GM12878 (cell line): ENCODE measurements around the gene MYO10. TPM values are rescaled to one million over a fixed set of nuclear protein-coding genes. Genes with fewer than 3 reads are reported as not detected.

Experiments
- ATAC-seq: fragments of 200-7000 bp; cut with Tn5 transposase; 3 replicates; pipeline ENCODE4 v1.9.1; 2020; ENCODE audit warnings: mild to moderate bottlenecking, moderate library complexity
- Bru-seq: library from RNA; stranded (reverse); fragments of 400-500 nt; gene quantifications from one replicate; lab custom pipeline; 2021; lab: Mats Ljungman, UMichigan
- BruChase-seq, 2 experiments: library from RNA; stranded (reverse); fragments of 400-500 nt; gene quantifications; one replicate each; lab custom pipeline; 2021; lab: Mats Ljungman, UMichigan
- BruUV-seq: library from RNA; stranded (reverse); fragments of 400-500 nt; replicated peaks from 2 replicates; lab custom pipeline; 2021; lab: Mats Ljungman, UMichigan
- CTCF ChIA-PET: fragments of 300-600 bp; sonication (Branson Sonifier 250); formaldehyde crosslinking; extraction: SDS; loops from one replicate; lab custom pipeline; 2021; ENCODE audit warnings: inconsistent platforms; lab: Yijun Ruan, JAX
- POLR2A ChIA-PET: fragments of 350-600 bp; formaldehyde crosslinking; extraction: SDS; loops from one replicate; lab custom pipeline; 2021; ENCODE audit warnings: inconsistent platforms; lab: Charles Lee
- RAD21 ChIA-PET: fragments of 300-600 bp; sonication (Branson Sonifier 250); formaldehyde crosslinking; loops from one replicate; lab custom pipeline; 2023; ENCODE audit warnings: antibody characterized with exemption; ENCODE audit not compliant: unreplicated experiment; lab: Charles Lee
- SMC1A ChIA-PET: fragments of 300-600 bp; sonication (Branson Sonifier 250); formaldehyde crosslinking; loops from one replicate; lab custom pipeline; 2023; ENCODE audit not compliant: unreplicated experiment, uncharacterized antibody; lab: Charles Lee
- DNase-seq: peaks from one replicate; pipeline ENCODE4 v3.0.0-alpha.2; 2011; ENCODE audit warnings: low read depth, low spot score
- FAIRE-seq: peaks from 3 replicates; lab custom pipeline; 2011; peaks lifted over from hg19 to GRCh38; lab: Jason Lieb, UNC
- H2AFZ ChIP-seq: 2 replicates; pipeline ENCODE4 v1.6.0; 2011; ENCODE audit warnings: low read depth, low read length, control low read depth; ENCODE audit not compliant: control insufficient read depth
- H3K27ac ChIP-seq: 2 replicates; pipeline ENCODE4 v1.5.1; 2011; ENCODE audit warnings: control low read depth; ENCODE audit not compliant: control insufficient read depth, insufficient read depth
- H3K27me3 ChIP-seq, 2 experiments: replicated peaks in 1 of 2; 2 replicates each; pipeline versions ENCODE4 v1.6.0 to v1.6.1; 2011; ENCODE audit warnings: low read length in 1 of 2; ENCODE audit not compliant: control insufficient read depth in 2 of 2, insufficient read depth in 2 of 2
- H3K36me3 ChIP-seq, 2 experiments: 2 replicates each; pipeline ENCODE4 v1.5.1; 2011; ENCODE audit warnings: low read length in 1 of 2; ENCODE audit not compliant: control insufficient read depth in 2 of 2, insufficient read depth in 2 of 2
- H3K4me1 ChIP-seq: 2 replicates; pipeline ENCODE4 v1.6.1; 2011; ENCODE audit warnings: mild to moderate bottlenecking, low read length, moderate library complexity, mixed read lengths; ENCODE audit not compliant: control insufficient read depth, insufficient read depth
- H3K4me2 ChIP-seq: 2 replicates; pipeline ENCODE4 v1.6.0; 2011; ENCODE audit warnings: control low read depth; ENCODE audit not compliant: control insufficient read depth, insufficient read depth
- H3K4me3 ChIP-seq: fragments of 200-600 bp; sonication (generic); 2 replicates; pipeline ENCODE4 v1.5.1; 2016
- H3K79me2 ChIP-seq: 2 replicates; pipeline ENCODE4 v1.6.0; 2011; ENCODE audit warnings: low read length; ENCODE audit not compliant: control insufficient read depth, insufficient read depth
- H3K9ac ChIP-seq: 2 replicates; pipeline ENCODE4 v1.8.0; 2011; ENCODE audit warnings: low read length, control low read depth, mixed read lengths; ENCODE audit not compliant: control insufficient read depth, insufficient read depth
- H3K9me3 ChIP-seq: replicated peaks from 3 replicates; pipeline ENCODE4 v1.5.1; 2011; ENCODE audit warnings: mild to moderate bottlenecking, low read length; ENCODE audit not compliant: control insufficient read depth, insufficient read depth
- H4K20me1 ChIP-seq: 2 replicates; pipeline ENCODE4 v1.6.0; 2011; ENCODE audit not compliant: control insufficient read depth, insufficient read depth
- BCL11A ChIP-seq: IDR thresholded peaks from 2 replicates; pipeline ENCODE4 v1.6.1; 2011; ENCODE audit warnings: low read depth, low read length
- FOS ChIP-seq: IDR thresholded peaks from 3 replicates; pipeline ENCODE4 v1.6.1; 2011; ENCODE audit warnings: borderline replicate concordance; ENCODE audit not compliant: insufficient read length; ENCODE audit errors: extremely low read depth
- KAT2A ChIP-seq: conservative IDR thresholded peaks from 2 replicates; pipeline ENCODE4 v1.6.1; 2011; ENCODE audit warnings: low read depth, low read length; ENCODE audit not compliant: control insufficient read depth
- MEF2B ChIP-seq: fragments of 450-650 bp; IDR thresholded peaks from 2 replicates; pipeline ENCODE4 v1.6.1; 2018; ENCODE audit warnings: mild to moderate bottlenecking, moderate library complexity; ENCODE audit not compliant: partially characterized antibody, poor library complexity, severe bottlenecking
- PML ChIP-seq: IDR thresholded peaks from 2 replicates; pipeline ENCODE4 v1.6.1; 2012; ENCODE audit warnings: low read length, inconsistent platforms
- POU2F2 ChIP-seq: IDR thresholded peaks from 3 replicates; pipeline ENCODE4 v1.6.1; 2011; ENCODE audit warnings: low read depth, mild to moderate bottlenecking, low read length, borderline replicate concordance
- YBX1 ChIP-seq: fragments of 450-650 bp; IDR thresholded peaks from 2 replicates; pipeline ENCODE4 v1.6.1; 2016; ENCODE audit warnings: antibody characterized with exemption
- WGBS: methylation state at CpG from one replicate; pipeline ENCODE4 v1.1.6; 2016; ENCODE audit warnings: low lambda C conversion rate; ENCODE audit not compliant: insufficient replicate concordance, insufficient coverage; ENCODE audit errors: missing lambda C conversion rate; 5-methylcytosine and 5-hydroxymethylcytosine counted together
- in situ Hi-C: fragments of 300-500 bp; cut with MboI; formaldehyde crosslinking; loops from 9 replicates; pipeline ENCODE4 v1.14.3; 2018; ENCODE audit warnings: mixed read lengths
- intact Hi-C: fragments of 100-400 bp; cut with micrococcal nuclease; formaldehyde crosslinking; loops from one replicate; pipeline ENCODE4 v1.14.2; 2022; ENCODE audit not compliant: unreplicated experiment
- long read RNA-seq, 2 experiments: library from polyadenylated mRNA; unstranded; transcript quantifications; one replicate each; pipeline ENCODE4 v2.0.0, GENCODE V29; 2019 to 2020
- polyA minus RNA-seq, 3 experiments: library from RNA; depleted of rRNA, polyadenylated mRNA; stranded (reverse); fragments of >200 nt; gene quantifications; 2 replicates each; pipeline ENCODE4 v1.2.3, GENCODE V29; 2011
- polyA plus RNA-seq, 11 experiments: library from polyadenylated mRNA; depleted of rRNA in 4 of 11; unstranded in 6 of 11; stranded (reverse) in 5 of 11; fragments of >200 nt; fragmentation: Nextera tagmentation in 4 of 11; fragmentation: Illumina TruSeq in 1 of 11; extraction: Ambion mirVana in 4 of 11; extraction: Trizol in 1 of 11; gene quantifications; 1 replicate in 1 of 11; 2 replicates in 10 of 11; pipeline versions ENCODE4 v1.2.1 to v1.2.3, GENCODE V29; 2011 to 2016; ENCODE audit warnings: inconsistent platforms in 2 of 11, missing spikeins in 2 of 11, low read depth in 1 of 11
- total RNA-seq, 4 experiments: library from RNA; depleted of rRNA in 3 of 4; stranded (reverse); fragments of >200 nt in 3 of 4; fragmentation: Illumina TruSeq in 1 of 4; extraction: Trizol in 1 of 4; gene quantifications; 2 replicates each; pipeline versions ENCODE4 v1.2.1 to v1.2.3, GENCODE V29; 2013 to 2021
- TF ChIP-seq, protein P1 (sequence below): fragments of 450-650 bp; IDR thresholded peaks from 2 replicates; pipeline ENCODE4 v1.6.1; 2018; ENCODE audit warnings: borderline replicate concordance, mild to moderate bottlenecking; ENCODE audit not compliant: partially characterized antibody

The MYO10 gene
- 0.10 and 0.69 TPM in 2 replicates for total RNA-seq (2013; cell fraction: nucleolus; rRNA removed)
- total RNA-seq (2014; rRNA removed) (0.11 and 0.17 TPM in 2 replicates), total RNA-seq (2014; rRNA removed; fragmentation: Illumina TruSeq; extraction: Trizol) (0.09 and 0.18 TPM in 2 replicates), total RNA-seq (2021) (0.58 and 0.77 TPM in 2 replicates), polyA plus RNA-seq (2011; rRNA removed) (0.26 and 0.66 TPM in 2 replicates), polyA plus RNA-seq (2014; fragmentation: Illumina TruSeq; extraction: Trizol) (0.14 and 0.16 TPM in 2 replicates), polyA plus RNA-seq (2014; fragmentation: Nextera tagmentation; extraction: Ambion mirVana) (under 1 TPM; 0.02 to 0.11 TPM), polyA plus RNA-seq (2014; rRNA removed) (0.03 and 0.22 TPM in 2 replicates), polyA plus RNA-seq (2016; fragmentation: Nextera tagmentation; extraction: Ambion mirVana) (under 1 TPM; 0.26 to 0.36 TPM), polyA minus RNA-seq (2011; rRNA and poly(A)+ RNA removed) (0.52 and 2.1 TPM in 2 replicates), Bru-seq, nascent RNA (percentile 33 among the genes with signal in this experiment), BruChase-seq, experiment 1, labeled RNA remaining after a 6-hour chase (percentile 30 among the genes with signal in this experiment), BruChase-seq, experiment 2, labeled RNA remaining after a 2-hour chase (percentile 30 among the genes with signal in this experiment)
- not detected for polyA plus RNA-seq (2011; ENCODE audit: low read depth)
- 0.59 and 0.61 TPM in 2 replicates for polyA plus RNA-seq (2011; cell fraction: cytosol; rRNA removed)
- polyA plus RNA-seq (2011; cell fraction: nucleus; rRNA removed) = 0.61 and 0.66 TPM in 2 replicates
- polyA plus RNA-seq (2012) = 0.03 TPM in 1 of 2 replicates, not detected in the other
- polyA minus RNA-seq (2011; cell fraction: cytosol; rRNA and poly(A)+ RNA removed) = 0.31 and 1.1 TPM in 2 replicates
- 0.85 and 1.1 TPM in 2 replicates for polyA minus RNA-seq (2011; cell fraction: nucleus; rRNA and poly(A)+ RNA removed)
- long read RNA-seq, experiment 1 = 0 reads
- long read RNA-seq, experiment 2, partial matches to known transcripts = 3 of 4 reads
- long read RNA-seq, experiment 2, other reads (novel, unspliced or antisense) = 1 of 4 reads

DNA sequence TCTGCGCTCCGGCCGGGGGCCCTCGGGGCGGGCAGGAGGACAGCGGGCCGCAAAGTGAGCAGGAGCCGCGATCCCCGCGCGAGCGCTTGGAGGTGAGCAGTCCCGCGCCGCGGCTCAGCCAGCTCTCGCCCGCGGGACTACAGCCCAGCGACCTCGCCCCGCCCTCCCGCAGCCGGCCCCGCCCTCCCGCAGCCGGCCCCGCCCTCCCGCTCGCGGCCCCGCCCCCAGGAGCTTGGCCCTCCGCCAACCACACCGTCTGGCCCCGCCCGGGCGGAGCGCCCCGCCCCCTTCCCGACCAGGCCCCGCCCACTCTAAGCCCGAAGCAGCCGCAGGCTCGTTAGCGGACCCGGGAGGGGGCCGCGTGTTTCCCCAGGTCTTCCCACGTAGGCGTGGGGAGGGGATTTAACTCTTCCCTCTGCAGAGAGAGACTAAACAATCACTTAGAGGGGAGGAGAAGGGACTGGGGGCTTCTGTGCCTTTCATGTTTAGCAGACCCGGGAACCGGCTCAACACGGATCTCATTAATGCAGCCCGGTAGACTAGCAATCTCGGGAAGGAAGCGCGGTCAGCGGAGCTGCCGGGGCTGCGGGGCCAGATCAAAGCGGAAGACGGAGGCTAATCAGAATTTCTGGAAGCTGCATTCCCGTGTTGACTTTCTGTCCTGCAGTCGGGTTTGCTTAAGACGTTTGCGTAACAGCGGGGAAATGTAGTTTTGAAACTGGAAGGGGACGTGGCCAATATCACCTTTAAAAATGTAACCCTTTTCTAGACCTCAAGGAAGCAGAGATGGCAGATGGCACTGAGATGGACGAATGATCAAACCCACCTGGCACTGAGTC, at the start of gene MYO10:
TSS of gene MYO10 (minus strand) at position 139 of the 839 bp plus-strand sequence. CDS start 480 bp downstream, outside the sequence.
- Histone ChIP-seq H3K4me1 (no peaks in the 10 kb centered on the region), H3K79me2 (no peaks in the 10 kb centered on the region), H3K9me3 (no peaks in the 10 kb centered on the region; the same call in 2 of the 3 replicates), H3K4me3 (no peak within 1 kb of the TSS), H3K4me2 (peak within 1 kb of the TSS; percentile 74), H4K20me1 (no peaks in the 10 kb centered on the region), H2AFZ (no peak within 1 kb of the TSS), H3K36me3 (no peaks in the 10 kb centered on the region), H3K9ac (no peak within 1 kb of the TSS), H3K27ac (no peak within 1 kb of the TSS), H3K27me3 (peaks cover 0 to 29% of the 10 kb centered on the region in 2 experiments; a peak in 2 of 4 replicates)
- RAD21 ChIA-PET = no interaction called here
- SMC1A ChIA-PET = no interaction called here
- DNase-seq = no peak
- FAIRE-seq = no peak
- POLR2A ChIA-PET = no interaction called here
- in situ Hi-C loops (loop anchor here (10.0 kb wide), 1 partner anchor 248 kb away; no protein-coding TSS in a partner anchor), intact Hi-C loops (no loop called here)
- CTCF ChIA-PET = no interaction called here
- WGBS = 23% methylated on average over 26 of the region's 70 CpGs
- BruUV-seq = no TSS peak
- peak; percentile 76 for ATAC-seq
- TF ChIP-seq BCL11A (no peak), YBX1 (no peak), KAT2A (no peak), MEF2B (no peak), POU2F2 (no peak), FOS (no peak), PML (no peak)
- TF ChIP-seq, protein P1, sequence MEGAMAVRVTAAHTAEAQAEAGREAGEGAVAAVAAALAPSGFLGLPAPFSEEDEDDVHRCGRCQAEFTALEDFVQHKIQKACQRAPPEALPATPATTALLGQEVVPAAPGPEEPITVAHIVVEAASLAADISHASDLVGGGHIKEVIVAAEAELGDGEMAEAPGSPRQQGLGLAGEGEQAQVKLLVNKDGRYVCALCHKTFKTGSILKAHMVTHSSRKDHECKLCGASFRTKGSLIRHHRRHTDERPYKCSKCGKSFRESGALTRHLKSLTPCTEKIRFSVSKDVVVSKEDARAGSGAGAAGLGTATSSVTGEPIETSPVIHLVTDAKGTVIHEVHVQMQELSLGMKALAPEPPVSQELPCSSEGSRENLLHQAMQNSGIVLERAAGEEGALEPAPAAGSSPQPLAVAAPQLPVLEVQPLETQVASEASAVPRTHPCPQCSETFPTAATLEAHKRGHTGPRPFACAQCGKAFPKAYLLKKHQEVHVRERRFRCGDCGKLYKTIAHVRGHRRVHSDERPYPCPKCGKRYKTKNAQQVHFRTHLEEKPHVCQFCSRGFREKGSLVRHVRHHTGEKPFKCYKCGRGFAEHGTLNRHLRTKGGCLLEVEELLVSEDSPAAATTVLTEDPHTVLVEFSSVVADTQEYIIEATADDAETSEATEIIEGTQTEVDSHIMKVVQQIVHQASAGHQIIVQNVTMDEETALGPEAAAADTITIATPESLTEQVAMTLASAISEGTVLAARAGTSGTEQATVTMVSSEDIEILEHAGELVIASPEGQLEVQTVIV = no peak
- TF ChIP-seq, all 136 proteins: peak for 0
